Measurements from ENCODE around the gene BCAR1.

Gene BCAR1

GRCh38 chr16:75238853-75239541, 12.4 kb downstream of the BCAR1 start:
- no peak for DNase-seq (ENCODE audit: low spot score)

- DNase-seq (ENCODE audit: low spot score) = no peak
Observed at GRCh38 chr16:75238132-75238852, 13.1 kb downstream of the BCAR1 start.

- no peak for DNase-seq (ENCODE audit: low spot score)
Observed at GRCh38 chr16:75237398-75238131, 13.9 kb downstream of the BCAR1 start.

- DNase-seq (ENCODE audit: low spot score) = no peak
Observed at GRCh38 chr16:75236736-75237397, 14.6 kb downstream of the BCAR1 start.

- DNase-seq (ENCODE audit: low spot score) = no peak
Observed at GRCh38 chr16:75236232-75236631, 15.2 kb downstream of the BCAR1 start.

GRCh38 chr16:75235721-75236193, 15.7 kb downstream of the BCAR1 start:
- no peak for DNase-seq (ENCODE audit: low spot score)

- DNase-seq (ENCODE audit: low spot score) = no peak
Observed at GRCh38 chr16:75234856-75235696, 16.3 kb downstream of the BCAR1 start.

- no peak for DNase-seq (ENCODE audit: low spot score)
Observed at GRCh38 chr16:75233611-75233938, 17.8 kb downstream of the BCAR1 start.

GRCh38 chr16:75231570-75231969, 19.9 kb downstream of the BCAR1 start:
- DNase-seq (ENCODE audit: low spot score) = no peak

- DNase-seq (ENCODE audit: low spot score) = no peak
Observed at GRCh38 chr16:75230471-75231110, 20.8 kb downstream of the BCAR1 start.

- DNase-seq (ENCODE audit: low spot score) = no peak
Observed at GRCh38 chr16:75229172-75230031, 22.0 kb downstream of the BCAR1 start.

GRCh38 chr16:75228143-75228976, 23.1 kb downstream of the BCAR1 start:
- no peak for DNase-seq (ENCODE audit: low spot score)

- DNase-seq (ENCODE audit: low spot score) = no peak
Observed at GRCh38 chr16:75227361-75228142, 23.9 kb downstream of the BCAR1 start.

- DNase-seq (ENCODE audit: low spot score) = no peak
Observed at GRCh38 chr16:75226550-75227360, 24.7 kb downstream of the BCAR1 start.

GRCh38 chr16:75225678-75226515, 25.5 kb downstream of the BCAR1 start:
- DNase-seq (ENCODE audit: low spot score) = no peak

GRCh38 chr16:75225092-75225491, 26.3 kb downstream of the BCAR1 start:
- no peak for DNase-seq (ENCODE audit: low spot score)

All from ecto neural progenitor cell (in vitro differentiated cells).